ENCODE results near the gene CFAP157. TPM values are rescaled to one million over a fixed set of nuclear protein-coding genes. Genes with fewer than 3 reads are reported as not detected.

CFAP157 gene
- total RNA-seq, 1 experiment from 2014 or later = 0.11 TPM

DNA sequence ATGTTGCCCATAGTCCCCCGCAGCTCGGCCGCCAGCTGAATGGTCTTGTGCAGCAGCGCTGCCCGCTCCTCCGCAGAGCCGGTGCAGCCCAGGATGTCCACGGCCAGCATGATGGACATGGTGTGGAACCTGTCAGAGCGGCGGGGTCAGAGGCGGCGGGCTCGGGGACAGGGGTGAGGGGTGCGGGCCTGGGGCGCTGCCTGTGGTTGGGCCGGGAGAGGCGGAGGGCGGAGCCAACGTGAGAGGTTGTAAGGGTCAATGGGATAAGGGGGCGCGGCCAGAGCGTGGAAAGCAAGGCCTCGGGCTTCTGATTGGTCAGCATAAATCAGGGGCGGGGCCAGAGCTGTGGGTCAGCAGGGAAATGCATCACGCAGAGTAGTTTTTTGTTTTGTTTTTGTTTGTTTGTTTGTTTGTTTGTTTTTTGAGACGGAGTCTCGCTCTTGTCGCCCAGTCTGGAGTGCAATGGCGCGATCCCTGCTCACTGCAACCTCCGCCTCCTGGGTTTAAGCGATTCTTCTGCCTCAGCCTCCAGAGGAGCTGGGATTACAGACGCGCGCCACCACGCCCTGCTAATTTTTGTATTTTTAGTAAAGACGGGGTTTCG lies 35.1 kb downstream of the CFAP157 start:
- DNase-seq (ENCODE audit: low read depth in 1 of 2, low spot score in 2 of 2) = no peak
- H3K9me3 ChIP-seq (replicated peaks) = no peaks in the 10 kb centered on the region
- peaks cover 13% of the 10 kb centered on the region for H3K4me1 ChIP-seq (replicated peaks)
- no peaks in the 10 kb centered on the region for H3K36me3 ChIP-seq
- no peak overlapping the region for H3K4me3 ChIP-seq
- no peak overlapping the region for H3K27ac ChIP-seq
- no peaks in the 10 kb centered on the region for H3K27me3 ChIP-seq (replicated peaks)

DNA sequence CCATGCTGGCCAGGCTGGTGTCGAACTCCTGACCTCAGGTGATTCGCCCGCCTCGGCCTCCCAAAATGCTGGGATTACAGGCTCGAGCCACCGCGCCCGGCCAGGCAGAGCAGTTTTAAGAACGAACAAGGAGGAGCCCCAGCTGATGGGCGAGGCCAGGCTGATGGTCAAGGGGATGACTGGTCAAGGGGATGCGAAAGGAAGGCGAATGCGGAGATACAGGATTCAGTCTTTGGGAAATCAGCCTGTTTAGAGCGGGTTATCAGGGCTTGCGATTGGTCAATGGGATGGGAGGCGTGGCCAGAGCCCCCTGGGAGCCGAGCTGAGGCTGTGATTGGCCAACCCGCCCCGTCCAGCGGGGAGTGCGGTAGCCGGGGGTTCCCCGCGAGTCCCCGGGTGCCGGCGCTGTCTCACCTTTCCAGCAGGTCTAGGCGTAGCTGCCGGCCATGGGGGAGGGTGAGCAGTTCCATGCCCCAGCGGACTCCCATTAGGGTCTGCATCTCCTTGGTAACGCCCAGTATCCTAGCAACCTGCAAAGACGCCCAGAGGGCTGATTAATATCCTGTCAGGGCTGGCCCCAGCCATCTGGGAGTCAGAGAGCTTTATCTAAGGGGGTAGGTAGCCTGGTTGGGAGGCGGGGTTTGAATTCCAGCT lies 35.8 kb downstream of the CFAP157 start:
- H3K27me3 ChIP-seq (replicated peaks) = no peaks in the 10 kb centered on the region
- no peak overlapping the region for H3K27ac ChIP-seq
- no peaks in the 10 kb centered on the region for H3K36me3 ChIP-seq
- DNase-seq (ENCODE audit: low read depth in 1 of 2, low spot score in 2 of 2) = no peak
- H3K9me3 ChIP-seq (replicated peaks) = no peaks in the 10 kb centered on the region
- no peak overlapping the region for H3K4me3 ChIP-seq
- H3K4me1 ChIP-seq (replicated peaks) = peaks cover 13% of the 10 kb centered on the region

DNA sequence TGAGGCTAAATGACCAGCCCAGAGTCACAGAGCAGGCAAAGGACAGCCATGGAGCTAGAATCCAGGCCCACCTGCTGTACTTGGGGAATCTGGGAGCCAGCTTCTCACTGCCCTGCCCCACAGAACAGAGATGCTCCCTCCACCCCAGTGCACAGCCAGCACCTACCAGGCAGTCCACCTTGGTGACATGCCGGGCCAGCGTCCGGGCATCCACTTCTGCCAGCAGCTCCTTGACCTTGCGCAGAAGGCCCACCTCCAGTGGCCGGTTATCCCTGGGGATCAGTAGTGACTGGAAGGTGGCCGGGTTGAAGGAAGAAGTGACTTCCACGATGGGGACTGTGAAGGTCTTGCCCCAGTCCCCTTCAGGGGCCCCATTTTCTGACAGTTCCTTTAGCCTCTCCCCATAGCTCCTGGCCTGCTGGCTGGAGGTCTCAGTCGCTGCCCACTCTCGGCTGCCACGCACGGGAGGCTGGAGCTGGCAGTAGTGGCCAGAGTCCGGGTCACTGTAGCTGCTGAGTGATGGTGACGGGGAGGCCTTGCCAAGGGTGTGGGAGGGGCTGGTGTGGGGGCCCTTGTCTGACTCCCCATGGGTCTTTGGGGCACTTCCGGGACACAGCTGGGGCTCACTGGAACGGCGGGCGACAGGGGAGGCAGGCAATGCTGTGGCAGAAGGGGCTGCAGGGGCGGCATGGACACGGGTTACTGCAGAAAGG lies 37.8 kb downstream of the CFAP157 start:
- Histone ChIP-seq H3K4me3 (no peak overlapping the region), H3K9me3 (replicated peaks) (no peaks in the 10 kb centered on the region), H3K36me3 (no peaks in the 10 kb centered on the region), H3K4me1 (replicated peaks) (peaks cover 13% of the 10 kb centered on the region), H3K27ac (no peak overlapping the region), H3K27me3 (replicated peaks) (no peaks in the 10 kb centered on the region)
- no peak for DNase-seq (ENCODE audit: low read depth in 1 of 2, low spot score in 2 of 2)

DNA sequence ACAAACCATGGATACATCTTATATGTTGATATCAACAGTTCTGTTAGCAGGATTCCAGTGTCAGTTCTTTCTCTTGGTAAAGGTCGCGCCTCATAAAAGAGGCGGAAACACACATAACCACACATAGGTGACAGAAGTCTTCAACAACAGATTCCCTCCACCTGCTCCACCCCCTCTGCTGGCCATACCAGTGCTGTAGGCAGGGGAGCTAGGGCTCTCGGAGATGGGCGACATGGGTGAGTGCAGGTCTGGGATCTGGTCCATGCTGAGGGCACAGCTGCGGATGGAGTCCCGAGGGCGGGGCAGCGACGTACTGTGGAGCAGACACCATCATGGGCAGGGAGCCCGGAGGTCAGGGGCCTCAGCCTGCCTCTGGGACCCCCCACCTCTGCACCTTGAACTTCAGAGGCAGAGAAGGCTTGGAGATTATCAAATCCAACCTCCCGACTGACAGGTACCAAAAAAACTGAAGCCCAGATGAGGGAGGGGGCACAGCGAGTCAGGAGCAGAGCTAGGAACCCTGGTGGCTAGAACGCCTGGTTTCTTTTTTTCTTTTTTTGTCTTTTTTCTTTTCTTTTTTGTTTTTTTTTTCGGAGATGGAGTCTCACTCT lies 40.3 kb downstream of the CFAP157 start:
- DNase-seq (ENCODE audit: low read depth in 1 of 2, low spot score in 2 of 2) = no peak

DNA sequence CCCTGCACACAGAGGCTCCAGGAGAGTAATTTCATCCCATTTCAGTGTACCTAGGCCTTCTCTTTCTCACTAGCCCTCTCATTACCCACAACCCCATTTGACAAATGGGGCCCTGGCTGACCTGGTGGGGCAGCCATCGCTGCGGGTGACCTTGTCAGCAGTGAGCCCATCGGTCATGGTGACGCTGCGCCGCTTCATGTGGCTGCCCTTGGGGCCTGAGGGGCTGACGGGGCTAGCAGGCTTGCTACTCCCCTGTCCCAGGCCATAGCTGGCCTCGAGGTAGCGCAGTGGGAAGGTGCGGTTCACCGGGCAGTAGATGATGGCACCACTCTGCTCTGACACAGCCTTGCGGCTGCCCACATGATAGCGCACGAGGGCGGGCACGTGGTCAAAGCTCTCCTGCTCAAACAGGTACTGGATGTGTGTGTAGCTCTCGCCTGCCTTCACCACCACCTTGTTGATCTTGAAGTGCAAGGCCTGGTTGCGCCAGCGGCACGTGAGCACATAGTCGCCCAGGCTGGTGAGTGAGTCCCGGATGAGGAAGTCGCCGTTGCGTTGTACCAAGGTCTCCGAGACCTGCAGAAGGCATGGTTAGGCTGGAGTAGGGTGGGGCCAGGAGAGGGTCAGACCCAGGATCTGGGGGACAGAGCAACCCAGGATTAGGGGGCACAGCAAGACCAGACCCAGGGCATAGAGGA lies 42.5 kb downstream of the CFAP157 start:
- H3K27ac ChIP-seq = no peak overlapping the region
- H3K9me3 ChIP-seq (replicated peaks) = no peaks in the 10 kb centered on the region
- no peaks in the 10 kb centered on the region for H3K36me3 ChIP-seq
- no peak for DNase-seq (ENCODE audit: low read depth in 1 of 2, low spot score in 2 of 2)
- H3K4me1 ChIP-seq (replicated peaks) = peaks cover 2% of the 10 kb centered on the region; the same call in 1 of the 2 replicates
- H3K27me3 ChIP-seq (replicated peaks) = peaks cover 17% of the 10 kb centered on the region
- H3K4me3 ChIP-seq = no peak overlapping the region

More for the DNA sequence above, 40.3 kb downstream of the CFAP157 start:
- H3K4me3 ChIP-seq = no peak overlapping the region
- H3K36me3 ChIP-seq = no peaks in the 10 kb centered on the region
- no peak overlapping the region for H3K27ac ChIP-seq
- H3K27me3 ChIP-seq (replicated peaks) = peaks cover 4% of the 10 kb centered on the region; the same call in 1 of the 2 replicates
- no peaks in the 10 kb centered on the region for H3K4me1 ChIP-seq (replicated peaks)
- H3K9me3 ChIP-seq (replicated peaks) = no peaks in the 10 kb centered on the region

DNA sequence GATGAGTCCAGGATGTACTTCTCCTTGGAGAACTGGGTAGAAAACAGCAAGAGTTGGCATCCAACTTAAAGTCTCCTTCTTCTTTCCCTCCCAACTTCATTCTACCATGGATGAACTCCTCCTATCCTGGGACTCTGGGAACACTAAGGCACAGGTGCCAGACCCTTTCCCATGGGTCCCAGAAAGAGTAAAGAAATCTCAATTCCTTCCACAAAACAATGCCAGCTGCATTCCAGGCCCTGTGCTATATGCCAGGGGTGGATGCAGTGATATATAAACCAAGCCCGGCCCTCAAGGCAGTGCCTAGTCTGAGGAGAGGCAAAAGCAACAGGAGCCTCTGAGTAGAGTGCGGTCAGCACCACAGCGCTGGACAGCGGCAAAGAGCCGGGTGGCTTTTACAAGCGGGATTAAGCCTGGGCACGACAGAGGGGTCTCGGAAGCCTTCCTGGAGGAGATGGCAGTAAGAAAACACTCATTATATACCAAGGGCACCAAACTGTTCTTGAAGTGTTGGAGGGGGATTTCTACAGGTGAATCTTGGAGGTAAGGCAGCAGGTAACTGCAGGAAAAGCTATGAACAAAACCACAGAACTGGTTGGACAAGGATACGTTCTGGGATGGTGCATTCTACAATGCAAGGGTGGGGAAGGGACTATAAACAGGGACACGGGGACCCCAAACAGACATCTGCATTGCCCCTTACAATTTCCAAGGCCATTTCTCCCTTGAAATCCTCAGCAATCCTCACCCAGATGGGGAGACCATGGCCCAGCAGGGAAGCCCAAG lies 44.7 kb downstream of the CFAP157 start:
- DNase-seq (ENCODE audit: low read depth in 1 of 2, low spot score in 2 of 2) = no peak
- peaks cover 8% of the 10 kb centered on the region; the same call in 1 of the 2 replicates for H3K4me1 ChIP-seq (replicated peaks)
- H3K36me3 ChIP-seq = no peaks in the 10 kb centered on the region
- no peaks in the 10 kb centered on the region for H3K9me3 ChIP-seq (replicated peaks)
- no peak overlapping the region for H3K4me3 ChIP-seq
- H3K27ac ChIP-seq = no peak overlapping the region
- peaks cover 34% of the 10 kb centered on the region for H3K27me3 ChIP-seq (replicated peaks)

DNA sequence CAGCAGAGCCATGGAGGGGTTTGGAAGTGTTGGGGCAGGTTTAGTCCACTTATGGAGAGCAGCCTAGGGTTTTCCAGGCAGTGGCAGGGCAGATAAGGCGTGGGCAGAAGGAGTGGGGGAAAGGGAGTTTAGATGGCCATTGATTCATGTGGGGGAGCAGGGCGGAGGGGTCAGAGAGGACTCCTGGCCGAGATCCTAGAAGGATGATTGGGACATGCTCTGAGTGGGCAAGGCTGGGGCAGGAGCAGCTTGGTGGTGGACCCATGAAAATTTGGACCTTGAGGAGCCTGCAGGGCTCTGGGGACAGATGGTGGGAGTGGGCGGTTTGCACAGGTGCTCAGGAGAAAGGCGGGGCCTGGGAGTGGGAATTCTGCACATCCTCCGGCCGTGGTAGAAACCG lies 46.4 kb downstream of the CFAP157 start:
- no peak for DNase-seq (ENCODE audit: low read depth in 1 of 2, low spot score in 2 of 2)
- H3K9me3 ChIP-seq (replicated peaks) = no peaks in the 10 kb centered on the region
- H3K27ac ChIP-seq = no peak overlapping the region
- no peaks in the 10 kb centered on the region for H3K36me3 ChIP-seq
- H3K4me1 ChIP-seq (replicated peaks) = peaks cover 8% of the 10 kb centered on the region; the same call in 1 of the 2 replicates
- peaks cover 34% of the 10 kb centered on the region for H3K27me3 ChIP-seq (replicated peaks)
- no peak overlapping the region for H3K4me3 ChIP-seq

DNA sequence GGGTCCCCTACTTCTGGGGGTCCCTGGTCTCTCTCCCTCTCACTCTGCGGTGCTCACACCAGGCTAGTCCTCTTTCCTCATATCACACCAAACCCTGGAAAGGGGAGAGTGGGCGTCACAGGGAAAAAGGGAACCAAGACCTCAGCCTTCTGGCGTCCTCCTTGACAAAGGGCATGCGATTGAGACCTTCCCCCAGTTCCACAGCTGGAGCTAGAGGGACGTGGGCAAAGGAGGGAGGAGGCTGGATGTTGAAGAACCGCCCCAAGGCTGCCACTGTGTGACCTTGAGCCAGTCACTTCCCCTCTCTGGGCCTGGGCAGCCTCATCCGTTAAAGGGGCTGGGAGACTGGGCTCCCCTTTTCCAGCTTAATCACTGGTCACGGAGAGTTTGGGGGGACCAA lies 46.8 kb downstream of the CFAP157 start:
- Histone ChIP-seq H3K36me3 (no peaks in the 10 kb centered on the region), H3K9me3 (replicated peaks) (no peaks in the 10 kb centered on the region), H3K4me3 (no peak overlapping the region), H3K4me1 (replicated peaks) (peaks cover 8% of the 10 kb centered on the region; the same call in 1 of the 2 replicates), H3K27ac (no peak overlapping the region), H3K27me3 (replicated peaks) (peaks cover 34% of the 10 kb centered on the region)
- DNase-seq (ENCODE audit: low read depth in 1 of 2, low spot score in 2 of 2) = no peak

DNA sequence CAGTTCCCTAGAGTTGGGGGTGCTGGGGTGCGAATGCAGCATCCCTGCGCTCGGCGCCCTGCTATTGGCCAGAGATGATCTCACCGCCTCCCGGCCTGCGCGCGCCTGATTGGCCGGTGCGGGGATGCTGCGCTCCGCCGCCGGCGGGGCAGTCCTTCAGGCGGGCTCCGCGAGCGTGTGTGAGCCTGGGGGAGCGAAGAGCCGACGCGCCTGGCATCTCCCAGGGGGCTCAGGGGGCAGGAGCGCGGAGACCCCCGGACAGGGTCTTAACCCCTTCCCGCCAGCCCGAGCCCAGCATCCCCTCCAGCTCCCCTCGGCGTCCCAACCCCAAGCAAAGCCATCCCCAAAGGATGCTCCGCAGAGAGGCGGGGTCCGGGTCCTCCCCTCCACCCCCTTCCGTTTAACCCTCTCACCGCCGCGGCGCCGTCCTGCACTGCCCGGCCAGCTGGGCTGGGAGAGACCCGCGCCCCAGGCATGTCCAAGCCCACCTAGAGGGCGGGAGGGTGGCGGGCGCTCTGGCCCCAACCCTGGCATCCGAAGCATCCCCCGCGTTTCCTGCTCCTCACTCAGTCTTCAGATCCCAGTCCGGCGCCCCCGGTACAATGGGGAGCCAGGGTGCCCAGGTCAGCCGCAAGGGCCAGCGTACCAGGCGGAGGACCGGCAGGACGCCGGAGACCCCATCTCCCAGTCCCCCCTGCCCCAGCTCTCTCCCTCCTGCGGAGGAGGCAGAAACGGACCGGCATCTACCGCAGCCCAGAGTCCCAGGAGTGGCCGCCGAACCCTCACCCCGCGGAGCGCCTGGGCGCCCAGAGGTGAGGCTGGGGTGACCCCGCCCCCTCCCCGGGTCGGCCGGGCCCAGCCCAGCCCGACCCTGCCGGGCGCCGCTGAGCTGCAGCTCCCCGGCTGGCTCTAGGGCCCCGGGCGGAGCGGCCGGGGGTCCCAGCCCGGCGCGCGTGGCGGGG lies 47.6 kb downstream of the CFAP157 start:
- Histone ChIP-seq H3K27ac (no peak overlapping the region), H3K4me3 (no peak overlapping the region), H3K27me3 (replicated peaks) (peaks cover 34% of the 10 kb centered on the region), H3K9me3 (replicated peaks) (no peaks in the 10 kb centered on the region), H3K36me3 (no peaks in the 10 kb centered on the region), H3K4me1 (replicated peaks) (peaks cover 8% of the 10 kb centered on the region; the same call in 1 of the 2 replicates)
- no peak for DNase-seq (ENCODE audit: low read depth in 1 of 2, low spot score in 2 of 2)

DNA sequence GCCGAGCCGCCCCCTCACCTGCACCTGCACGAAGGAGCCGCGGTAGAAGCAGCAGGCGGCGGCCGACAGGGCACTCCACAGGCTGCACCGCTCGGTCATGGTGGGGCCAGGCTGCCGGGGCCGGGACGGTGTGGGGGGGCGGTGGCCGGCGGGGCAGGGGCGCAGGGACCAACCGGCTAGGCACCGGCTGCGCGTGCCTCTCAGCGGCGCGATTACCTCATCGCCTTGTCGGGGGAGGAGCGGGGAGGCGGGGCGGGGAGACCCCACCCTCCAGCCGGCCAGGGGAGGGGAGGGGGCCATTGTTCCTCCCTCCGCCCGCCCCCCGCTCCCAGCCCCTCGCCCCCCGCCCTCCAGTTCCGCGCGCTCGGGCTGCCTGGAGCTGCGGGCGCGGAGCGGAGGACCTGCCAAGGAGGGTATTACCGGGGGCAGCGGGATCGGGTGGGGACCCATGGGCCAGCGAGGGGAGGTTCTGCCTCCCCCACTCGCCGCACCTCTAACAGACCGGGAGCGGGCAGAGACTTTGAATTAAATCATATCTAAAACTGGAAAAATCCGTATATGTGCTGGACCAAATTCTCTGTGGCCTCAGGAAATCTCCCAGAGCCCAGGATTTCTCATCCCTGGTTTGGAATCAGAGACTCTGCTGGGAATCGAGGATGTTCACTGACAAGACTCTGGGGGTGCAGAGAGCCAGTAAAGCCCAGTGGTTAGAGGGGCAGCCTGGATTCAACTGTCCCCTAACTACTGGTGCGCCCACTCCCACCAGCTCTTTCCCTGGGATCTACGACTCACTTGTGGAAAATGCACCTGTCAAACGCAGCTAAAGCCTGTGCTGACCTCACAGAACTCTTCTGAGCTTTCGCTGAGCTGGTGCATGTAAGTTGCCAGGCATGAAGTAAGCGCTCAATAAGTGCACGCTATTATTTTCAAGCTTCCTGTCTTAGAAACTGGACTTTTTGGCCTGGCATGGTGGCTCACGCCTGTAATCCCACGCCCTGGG lies 48.6 kb downstream of the CFAP157 start:
- peaks cover 34% of the 10 kb centered on the region for H3K27me3 ChIP-seq (replicated peaks)
- H3K27ac ChIP-seq = no peak overlapping the region
- H3K36me3 ChIP-seq = no peaks in the 10 kb centered on the region
- H3K4me1 ChIP-seq (replicated peaks) = peaks cover 8% of the 10 kb centered on the region; the same call in 1 of the 2 replicates
- H3K9me3 ChIP-seq (replicated peaks) = no peaks in the 10 kb centered on the region
- H3K4me3 ChIP-seq = no peak overlapping the region
- DNase-seq (ENCODE audit: low read depth in 1 of 2, low spot score in 2 of 2) = no peak

DNA sequence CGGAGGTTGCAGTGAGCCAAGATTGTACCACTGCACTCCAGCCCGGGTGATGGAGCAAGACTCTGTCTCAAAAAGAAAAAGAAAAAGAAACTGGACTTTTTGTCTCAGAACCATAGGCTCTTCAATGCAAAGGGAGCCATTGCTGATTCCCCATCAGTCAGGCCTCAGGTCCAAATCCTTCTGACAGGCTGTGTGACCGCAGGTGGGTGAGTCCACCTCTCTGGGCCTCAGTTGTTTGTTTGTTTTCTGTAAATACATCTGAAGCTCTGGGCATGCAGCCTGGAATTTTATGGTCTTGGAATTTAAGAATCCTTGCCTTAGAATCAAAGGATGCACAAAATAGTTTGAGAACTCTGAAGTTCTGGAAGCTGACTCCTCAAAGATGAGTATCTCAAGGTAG lies 49.4 kb downstream of the CFAP157 start:
- peaks cover 8% of the 10 kb centered on the region; the same call in 1 of the 2 replicates for H3K4me1 ChIP-seq (replicated peaks)
- H3K4me3 ChIP-seq = no peak overlapping the region
- no peak overlapping the region for H3K27ac ChIP-seq
- no peaks in the 10 kb centered on the region for H3K9me3 ChIP-seq (replicated peaks)
- H3K36me3 ChIP-seq = no peaks in the 10 kb centered on the region
- no peak for DNase-seq (ENCODE audit: low read depth in 1 of 2, low spot score in 2 of 2)
- H3K27me3 ChIP-seq (replicated peaks) = peaks cover 34% of the 10 kb centered on the region
